ENCODE measurements around the gene TTC6.

DNA sequence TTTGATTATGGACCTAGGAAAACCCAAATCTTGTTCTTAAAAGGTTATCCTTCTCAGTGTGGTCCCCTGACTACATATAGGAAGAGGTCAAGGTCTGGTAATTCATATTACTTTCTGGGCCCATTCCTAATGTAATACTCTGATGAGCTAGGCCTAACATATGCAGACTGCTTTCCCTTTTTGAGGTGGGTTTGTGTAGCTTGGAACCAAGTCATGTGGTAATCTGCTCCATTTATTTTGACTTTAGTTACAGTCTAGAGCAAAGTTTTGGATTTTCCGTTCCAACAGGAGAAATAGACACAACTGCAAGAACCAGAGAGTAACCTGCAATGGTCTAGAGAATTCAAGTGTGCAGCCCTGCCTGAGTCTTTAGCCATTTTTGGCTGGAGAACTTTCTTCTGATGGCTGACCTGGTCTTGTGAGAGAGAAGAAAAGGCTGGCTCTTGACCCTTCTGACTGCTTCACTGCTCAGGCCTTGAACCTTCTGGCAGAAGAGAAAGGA lies 22.5 kb downstream of the TTC6 start:
- TF ChIP-seq RARB (CRISPR knock-in tag; IDR thresholded peaks at IDR 0.05), result no peak
- no peak for TF ChIP-seq CSDC2 (CRISPR knock-in tag; IDR thresholded peaks at IDR 0.05)
- no peak for TF ChIP-seq ARNTL (CRISPR knock-in tag; IDR thresholded peaks at IDR 0.05; ENCODE audit: borderline replicate concordance, low read depth)
- no peak for TF ChIP-seq ZFP30 (CRISPR knock-in tag; IDR thresholded peaks at IDR 0.05)
- TF ChIP-seq TCF4 (CRISPR knock-in tag; IDR thresholded peaks at IDR 0.05; ENCODE audit: borderline replicate concordance), result no peak
- no peak for TF ChIP-seq BACH2 (CRISPR knock-in tag; IDR thresholded peaks at IDR 0.05; ENCODE audit: borderline replicate concordance)
- no peak for TF ChIP-seq ZNF565 (CRISPR knock-in tag; conservative IDR thresholded peaks at IDR 0.05; ENCODE audit: low read depth)
- TF ChIP-seq ZC3H10 (CRISPR knock-in tag; IDR thresholded peaks at IDR 0.05), result no peak
- no peak for TF ChIP-seq ZNF70 (CRISPR knock-in tag; IDR thresholded peaks at IDR 0.05)
- TF ChIP-seq, protein P1, sequence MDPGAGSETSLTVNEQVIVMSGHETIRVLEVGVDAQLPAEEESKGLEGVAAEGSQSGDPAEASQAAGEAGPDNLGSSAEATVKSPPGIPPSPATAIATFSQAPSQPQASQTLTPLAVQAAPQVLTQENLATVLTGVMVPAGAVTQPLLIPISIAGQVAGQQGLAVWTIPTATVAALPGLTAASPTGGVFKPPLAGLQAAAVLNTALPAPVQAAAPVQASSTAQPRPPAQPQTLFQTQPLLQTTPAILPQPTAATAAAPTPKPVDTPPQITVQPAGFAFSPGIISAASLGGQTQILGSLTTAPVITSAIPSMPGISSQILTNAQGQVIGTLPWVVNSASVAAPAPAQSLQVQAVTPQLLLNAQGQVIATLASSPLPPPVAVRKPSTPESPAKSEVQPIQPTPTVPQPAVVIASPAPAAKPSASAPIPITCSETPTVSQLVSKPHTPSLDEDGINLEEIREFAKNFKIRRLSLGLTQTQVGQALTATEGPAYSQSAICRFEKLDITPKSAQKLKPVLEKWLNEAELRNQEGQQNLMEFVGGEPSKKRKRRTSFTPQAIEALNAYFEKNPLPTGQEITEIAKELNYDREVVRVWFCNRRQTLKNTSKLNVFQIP (CRISPR knock-in tag; IDR thresholded peaks at IDR 0.05; ENCODE audit: borderline replicate concordance, low read depth), result no peak
- TF ChIP-seq, protein P2, sequence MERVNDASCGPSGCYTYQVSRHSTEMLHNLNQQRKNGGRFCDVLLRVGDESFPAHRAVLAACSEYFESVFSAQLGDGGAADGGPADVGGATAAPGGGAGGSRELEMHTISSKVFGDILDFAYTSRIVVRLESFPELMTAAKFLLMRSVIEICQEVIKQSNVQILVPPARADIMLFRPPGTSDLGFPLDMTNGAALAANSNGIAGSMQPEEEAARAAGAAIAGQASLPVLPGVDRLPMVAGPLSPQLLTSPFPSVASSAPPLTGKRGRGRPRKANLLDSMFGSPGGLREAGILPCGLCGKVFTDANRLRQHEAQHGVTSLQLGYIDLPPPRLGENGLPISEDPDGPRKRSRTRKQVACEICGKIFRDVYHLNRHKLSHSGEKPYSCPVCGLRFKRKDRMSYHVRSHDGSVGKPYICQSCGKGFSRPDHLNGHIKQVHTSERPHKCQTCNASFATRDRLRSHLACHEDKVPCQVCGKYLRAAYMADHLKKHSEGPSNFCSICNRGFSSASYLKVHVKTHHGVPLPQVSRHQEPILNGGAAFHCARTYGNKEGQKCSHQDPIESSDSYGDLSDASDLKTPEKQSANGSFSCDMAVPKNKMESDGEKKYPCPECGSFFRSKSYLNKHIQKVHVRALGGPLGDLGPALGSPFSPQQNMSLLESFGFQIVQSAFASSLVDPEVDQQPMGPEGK (CRISPR knock-in tag; IDR thresholded peaks at IDR 0.05; ENCODE audit: borderline replicate concordance), result no peak
- no peak for TF ChIP-seq PPARA (CRISPR knock-in tag; IDR thresholded peaks at IDR 0.05; ENCODE audit: borderline replicate concordance)
- TF ChIP-seq, protein P3, sequence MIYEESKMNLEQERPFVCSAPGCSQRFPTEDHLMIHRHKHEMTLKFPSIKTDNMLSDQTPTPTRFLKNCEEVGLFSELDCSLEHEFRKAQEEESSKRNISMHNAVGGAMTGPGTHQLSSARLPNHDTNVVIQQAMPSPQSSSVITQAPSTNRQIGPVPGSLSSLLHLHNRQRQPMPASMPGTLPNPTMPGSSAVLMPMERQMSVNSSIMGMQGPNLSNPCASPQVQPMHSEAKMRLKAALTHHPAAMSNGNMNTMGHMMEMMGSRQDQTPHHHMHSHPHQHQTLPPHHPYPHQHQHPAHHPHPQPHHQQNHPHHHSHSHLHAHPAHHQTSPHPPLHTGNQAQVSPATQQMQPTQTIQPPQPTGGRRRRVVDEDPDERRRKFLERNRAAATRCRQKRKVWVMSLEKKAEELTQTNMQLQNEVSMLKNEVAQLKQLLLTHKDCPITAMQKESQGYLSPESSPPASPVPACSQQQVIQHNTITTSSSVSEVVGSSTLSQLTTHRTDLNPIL (CRISPR knock-in tag; IDR thresholded peaks at IDR 0.05; ENCODE audit: low read depth), result no peak

All from SK-N-SH treated with all-trans-retinoic acid at 6 μM for 48 hours (cell line).